KOPT-K1 (cell line): ENCODE data around the gene FBLN2.

Experiments used
- H3K27ac ChIP-seq: fragments of 200-600 bp; sonication (generic); 2 replicates; pipeline ENCODE4 v1.5.1; 2016; ENCODE audit warnings: antibody characterized with exemption, mild to moderate bottlenecking, low read depth, low read length; ENCODE audit not compliant: poor library complexity, severe bottlenecking
- H3K36me3 ChIP-seq: fragments of 200-600 bp; sonication (generic); 2 replicates; pipeline ENCODE4 v1.5.1; 2017; ENCODE audit warnings: antibody characterized with exemption, mild to moderate bottlenecking, low read length, moderate library complexity; ENCODE audit not compliant: insufficient read depth
- H3K9me3 ChIP-seq: fragments of 200-600 bp; sonication (generic); 2 replicates; pipeline ENCODE4 v1.5.1; 2017; ENCODE audit warnings: antibody characterized with exemption, low read length, mild to moderate bottlenecking; ENCODE audit not compliant: insufficient read depth, poor library complexity, severe bottlenecking

The FBLN2 gene

GRCh38 chr3:13687517-13687943, 138.6 kb downstream of the FBLN2 start:
- no peak overlapping the region for H3K27ac ChIP-seq
- no peaks in the 10 kb centered on the region for H3K9me3 ChIP-seq
- H3K36me3 ChIP-seq = no peaks in the 10 kb centered on the region
